Jurkat, Clone E6-1 (cell line): ENCODE data around the gene ACOT8.
"Not testable (repeated sequence)": the region's sequence is repeated elsewhere in the genome, so short reads cannot be mapped to it uniquely, and the experiment has no call there.

Experiments
- DNase-seq: peaks from one replicate; pipeline ENCODE4 v3.0.0-alpha.2; 2011; ENCODE audit warnings: low read depth, low spot score
- H3K4me3 ChIP-seq: 2 replicates; pipeline ENCODE4 v1.5.1; 2011; ENCODE audit warnings: mild to moderate bottlenecking, low read length, control low read depth, moderate library complexity

ACOT8 gene

GRCh38 chr20:45834797-45835161 is 22.4 kb downstream of the ACOT8 start:
- no peak overlapping the region for H3K4me3 ChIP-seq
- no peak for DNase-seq

DNA sequence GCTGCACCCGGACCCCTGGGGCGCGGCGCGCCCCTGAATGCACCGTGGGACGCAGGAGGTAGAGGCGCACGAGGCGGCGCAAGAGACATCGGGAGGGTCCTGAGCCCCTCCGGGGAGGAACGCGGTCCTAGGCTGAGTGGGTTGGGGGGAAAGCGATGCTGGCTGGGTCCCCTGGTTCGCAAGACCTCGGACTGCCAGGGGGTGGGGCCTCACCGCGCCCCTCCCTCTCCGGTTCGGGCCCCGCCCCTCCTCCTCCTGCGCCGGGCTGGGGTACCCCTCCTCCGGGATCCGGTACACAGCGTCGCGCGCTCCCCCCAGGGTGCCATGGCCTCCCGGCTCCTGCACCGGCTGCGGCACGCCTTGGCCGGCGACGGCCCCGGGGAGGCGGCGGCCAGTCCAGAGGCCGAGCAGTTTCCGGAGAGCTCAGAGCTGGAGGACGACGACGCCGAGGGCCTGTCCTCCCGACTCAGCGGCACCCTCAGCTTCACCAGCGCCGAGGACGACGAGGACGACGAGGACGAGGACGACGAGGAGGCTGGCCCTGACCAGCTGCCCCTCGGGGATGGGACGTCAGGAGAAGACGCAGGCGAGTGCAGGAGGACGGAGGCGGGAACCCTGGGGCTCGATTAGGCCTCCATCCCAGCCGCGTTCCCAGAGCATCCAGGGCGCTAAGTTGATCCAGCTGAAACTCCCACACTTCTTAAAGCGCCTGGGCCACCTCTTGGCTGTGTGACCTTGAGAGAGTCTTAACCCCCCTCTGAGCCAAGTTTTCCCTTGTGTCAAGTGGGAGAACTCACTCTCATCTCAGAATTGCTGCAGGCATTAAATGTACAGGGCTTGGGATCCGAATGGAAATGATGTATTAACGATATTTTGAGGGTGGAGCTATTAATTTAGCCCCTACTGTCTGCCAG is 23.1 kb downstream of the ACOT8 start:
- peak overlapping the region; percentile 48 for H3K4me3 ChIP-seq
- no peak for DNase-seq

DNA sequence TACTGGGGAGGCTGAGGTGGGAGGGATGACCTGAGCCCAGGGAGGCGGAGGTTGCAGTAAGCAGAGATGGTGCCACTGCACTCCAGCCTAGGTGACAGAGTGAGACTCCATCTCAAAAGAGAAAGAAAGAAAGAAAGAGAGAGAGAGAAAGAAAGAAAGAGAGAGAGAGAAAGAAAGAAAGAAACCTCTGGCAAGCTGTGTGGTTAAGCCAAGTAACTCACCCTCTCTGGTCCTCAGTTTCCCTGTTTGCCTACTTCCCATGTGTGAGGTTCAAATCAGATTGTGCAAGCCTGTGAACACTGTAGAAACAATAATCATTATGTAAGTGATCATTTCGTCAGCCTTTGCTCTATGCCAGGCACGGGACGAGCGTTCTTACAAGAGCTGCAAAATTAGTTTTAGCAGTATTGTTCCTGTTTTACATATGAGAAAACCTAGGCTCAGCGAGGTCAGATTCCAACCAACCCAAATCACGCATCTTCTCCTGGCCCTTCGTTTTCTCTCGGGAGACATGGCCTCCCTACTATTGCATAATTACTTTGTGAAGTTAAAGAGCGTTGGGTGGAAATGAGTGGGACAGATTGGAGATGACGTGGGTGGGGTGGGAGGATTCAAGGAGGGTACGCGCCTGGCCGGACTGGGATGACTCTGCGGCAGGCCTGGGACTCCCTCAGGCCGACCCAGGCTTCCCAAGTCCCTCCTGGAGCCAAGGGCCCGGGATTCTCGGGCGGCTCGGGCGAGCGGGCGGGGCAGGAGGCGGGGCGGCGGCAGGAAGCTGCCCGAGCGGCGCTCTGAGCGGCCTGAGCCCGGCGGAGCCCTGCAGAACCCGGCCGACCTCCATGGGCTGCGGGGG is 23.9 kb downstream of the ACOT8 start, which contains the start of gene SNX21:
TSS of gene SNX21 (plus strand) at position 770 of the 853 bp plus-strand sequence. CDS start 121 bp downstream, outside the sequence.
- DNase-seq = no peak
- H3K4me3 ChIP-seq = peak within 1 kb of the TSS; percentile 48

DNA sequence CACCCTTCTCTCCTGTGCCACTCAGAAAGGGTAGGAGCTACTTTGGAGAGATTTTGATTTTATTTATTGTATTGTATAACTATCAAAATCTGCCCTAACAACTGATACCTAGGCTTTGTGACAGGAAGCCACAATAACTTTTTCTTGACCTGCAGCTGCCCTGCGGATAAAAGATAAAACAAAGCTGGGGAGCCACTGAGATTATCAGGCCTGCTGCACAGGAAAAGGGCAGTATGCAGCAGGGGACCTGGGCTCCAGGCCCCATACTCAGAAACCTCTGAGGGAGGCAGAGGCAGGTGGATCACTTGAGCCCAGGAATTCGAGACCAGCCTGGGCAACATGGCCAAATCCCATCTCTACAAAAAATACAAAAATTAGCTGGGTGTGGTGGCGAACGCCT is 24.6 kb downstream of the ACOT8 start:
- H3K4me3 ChIP-seq = no peak overlapping the region
- DNase-seq = no peak

DNA sequence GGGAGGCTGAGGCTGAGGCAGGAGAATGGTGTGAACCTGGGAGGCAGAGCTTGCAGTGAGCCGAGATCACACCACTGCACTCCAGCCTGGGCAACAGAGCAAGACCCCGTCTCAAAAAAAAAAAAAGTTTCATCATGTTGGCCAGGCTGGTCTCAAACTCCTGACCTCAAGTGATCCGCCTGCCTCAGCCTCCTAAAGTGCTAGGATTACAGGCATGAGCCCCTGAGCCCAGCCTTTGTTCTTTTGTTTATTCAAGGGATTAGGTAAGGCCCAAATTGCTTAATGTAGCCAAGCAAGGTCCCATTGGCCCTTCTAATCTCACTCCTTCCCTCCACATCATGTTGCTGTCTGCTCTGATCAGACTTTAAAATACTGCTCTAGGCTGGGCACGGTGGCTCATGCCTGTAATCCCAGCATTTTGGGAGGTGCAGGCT is 27.5 kb downstream of the ACOT8 start:
- H3K4me3 ChIP-seq, DNase-seq: not testable (repeated sequence)

- no peak for DNase-seq
- no peak overlapping the region for H3K4me3 ChIP-seq
Measured at GRCh38 chr20:45828589-45828988, 28.6 kb downstream of the ACOT8 start.

DNA sequence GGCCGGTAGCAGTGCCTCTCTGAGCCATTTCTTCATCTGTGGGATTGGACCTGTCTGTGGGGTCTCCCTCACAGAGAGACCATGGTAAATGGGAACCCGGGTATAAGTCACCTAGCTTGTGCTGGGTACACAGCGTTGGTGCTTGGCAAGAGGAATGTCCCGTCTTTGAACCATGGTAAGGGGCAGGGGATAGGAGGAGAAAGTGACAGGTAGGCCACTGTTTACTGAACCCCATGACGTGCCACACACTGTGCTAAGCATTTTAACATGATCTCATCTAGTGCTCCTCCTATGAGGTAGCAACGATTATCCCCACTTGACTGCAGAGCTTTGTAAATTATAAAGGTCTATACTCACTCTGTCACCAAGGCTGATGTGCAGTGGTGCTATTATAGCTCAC is 29.5 kb downstream of the ACOT8 start:
- no peak for DNase-seq
- no peak overlapping the region for H3K4me3 ChIP-seq

GRCh38 chr20:45827030-45827652 is 30.1 kb downstream of the ACOT8 start, which contains the start of gene TNNC2:
TNNC2 (minus strand) TSS chr20:45827312; CDS start chr20:45827248, 64 bp downstream.
- DNase-seq = no peak

DNA sequence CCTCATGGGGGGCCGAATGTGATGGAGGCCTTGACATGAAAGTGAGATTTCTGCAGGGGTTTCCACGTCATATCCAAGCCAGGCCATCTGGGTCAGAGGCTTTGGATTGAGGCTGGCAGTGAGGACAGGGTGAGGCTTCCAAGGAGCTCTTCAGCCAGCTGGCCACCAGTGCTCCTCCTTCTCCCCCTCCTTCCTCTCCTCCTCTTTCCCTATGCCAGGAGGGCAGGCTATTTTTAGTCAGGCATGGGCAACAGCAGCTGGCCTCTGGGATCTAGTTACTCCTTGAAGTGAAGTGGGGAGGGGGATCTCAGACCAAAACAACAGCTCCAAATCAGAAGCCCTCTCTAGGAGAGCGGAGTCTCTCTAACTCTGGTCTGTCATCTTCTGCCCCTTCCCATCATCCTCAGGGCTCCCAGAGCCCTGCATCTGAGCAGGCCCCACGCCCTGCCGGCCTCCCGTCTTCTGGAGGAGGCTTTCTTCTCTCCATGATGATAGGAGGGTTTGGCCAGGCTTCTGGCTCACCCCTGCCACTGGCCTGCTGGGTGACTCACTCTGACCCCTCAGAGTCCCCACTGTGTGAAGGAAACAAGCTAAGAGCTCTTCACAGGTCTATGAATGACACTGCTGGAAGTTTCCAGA is 30.7 kb downstream of the ACOT8 start:
- H3K4me3 ChIP-seq = no peak overlapping the region
- DNase-seq = no peak

More at GRCh38 chr20:45827030-45827652, 30.1 kb downstream of the ACOT8 start, which contains the start of gene TNNC2:
- H3K4me3 ChIP-seq = no peak within 1 kb of the TSS

- DNase-seq = peak; percentile 41
- H3K4me3 ChIP-seq = peak overlapping the region; percentile 9; the same call in 1 of the 2 replicates
Measured at GRCh38 chr20:45823949-45824835, 33.0 kb downstream of the ACOT8 start.

DNA sequence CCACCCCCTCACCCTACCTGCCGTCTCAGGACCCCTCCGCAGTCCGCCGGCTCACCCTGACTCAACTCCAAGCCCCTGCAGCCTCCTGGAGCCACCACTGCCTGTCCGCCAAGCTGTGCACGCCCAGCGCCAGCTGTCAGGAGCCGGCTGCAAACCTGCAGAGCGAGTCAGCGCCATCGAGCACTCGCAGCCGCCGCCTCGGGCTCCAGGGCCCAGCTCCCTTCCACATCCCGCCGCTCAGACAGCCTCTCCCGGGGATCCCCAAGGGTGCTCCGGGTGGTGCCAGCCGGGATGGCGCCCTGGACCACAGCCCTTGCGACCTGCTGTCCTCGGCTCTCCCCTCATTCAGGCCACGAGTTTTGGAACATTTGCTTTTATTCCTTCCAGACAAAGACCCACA is 34.3 kb downstream of the ACOT8 start:
- DNase-seq = no peak
- no peak overlapping the region for H3K4me3 ChIP-seq

DNA sequence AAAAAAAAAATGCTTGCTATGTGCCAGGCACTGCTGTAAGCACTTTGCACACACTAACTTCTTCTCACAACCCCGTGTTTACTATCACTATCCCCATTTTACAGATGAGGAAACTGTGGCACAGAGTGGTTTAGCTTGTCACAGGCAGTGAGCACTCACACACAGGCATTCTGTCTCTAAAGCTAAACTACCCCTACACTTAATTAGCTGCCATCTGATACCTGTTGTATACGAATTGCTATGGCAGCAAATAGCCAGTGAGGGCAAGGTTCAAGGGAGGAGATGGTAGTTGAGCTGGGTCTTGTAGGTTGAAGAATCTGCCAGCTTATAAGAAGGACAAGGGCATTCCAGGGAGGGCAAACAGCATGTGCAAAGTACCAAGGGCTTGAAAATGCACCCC is 35.2 kb downstream of the ACOT8 start:
- DNase-seq = no peak
- no peak overlapping the region for H3K4me3 ChIP-seq

- no peak for DNase-seq
- H3K4me3 ChIP-seq = no peak overlapping the region
Measured at GRCh38 chr20:45819466-45819865, 37.7 kb downstream of the ACOT8 start.

- H3K4me3 ChIP-seq = no peak overlapping the region
- DNase-seq = no peak
Measured at GRCh38 chr20:45818239-45818638, 39.0 kb downstream of the ACOT8 start.

GRCh38 chr20:45817376-45818194 is 39.6 kb downstream of the ACOT8 start:
- no peak for DNase-seq
- H3K4me3 ChIP-seq = no peak overlapping the region

- H3K4me3 ChIP-seq = no peak overlapping the region
- DNase-seq = no peak
Measured at GRCh38 chr20:45816951-45817350, 40.2 kb downstream of the ACOT8 start.

GRCh38 chr20:45814314-45814713 is 42.9 kb downstream of the ACOT8 start:
- no peak for DNase-seq
- H3K4me3 ChIP-seq = no peak overlapping the region
